Measurements from ENCODE around the gene UST. TPM values are rescaled to one million over a fixed set of nuclear protein-coding genes. Genes with fewer than 3 reads are reported as not detected.

The UST gene
- total RNA-seq, 1 donor = 1.6 TPM

DNA sequence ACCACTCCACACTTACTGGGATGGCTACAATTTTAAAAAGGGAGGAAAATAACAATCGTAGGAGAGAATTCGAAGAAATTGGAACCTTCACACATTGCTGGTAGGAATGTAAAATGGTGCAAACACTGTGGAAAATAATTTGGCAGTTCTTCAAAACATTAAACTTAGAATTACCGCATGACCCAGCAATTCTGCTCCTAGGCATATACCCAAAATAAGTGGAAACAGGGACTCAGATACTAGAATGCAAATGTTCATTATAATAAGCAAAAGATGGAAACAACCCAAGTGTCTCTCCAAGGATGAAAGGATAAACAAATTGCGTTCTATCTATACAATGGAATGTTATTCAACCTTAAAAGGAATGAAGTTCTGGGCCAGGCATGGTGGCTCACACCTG is 325.2 kb downstream of the UST start:
- no peak for DNase-seq (ENCODE audit: low read depth in 2 of 3, low spot score in 2 of 3)

GRCh38 chr6:149074832-149075258 is 328.0 kb downstream of the UST start:
- DNase-seq (ENCODE audit: low read depth in 2 of 3, low spot score in 2 of 3) = no peak

- DNase-seq (ENCODE audit: low read depth in 2 of 3, low spot score in 2 of 3) = peak in 1 of 3 donors; percentile 61
These were observed 329.0 kb downstream of the UST start for GRCh38 chr6:149075616-149076354.

DNA sequence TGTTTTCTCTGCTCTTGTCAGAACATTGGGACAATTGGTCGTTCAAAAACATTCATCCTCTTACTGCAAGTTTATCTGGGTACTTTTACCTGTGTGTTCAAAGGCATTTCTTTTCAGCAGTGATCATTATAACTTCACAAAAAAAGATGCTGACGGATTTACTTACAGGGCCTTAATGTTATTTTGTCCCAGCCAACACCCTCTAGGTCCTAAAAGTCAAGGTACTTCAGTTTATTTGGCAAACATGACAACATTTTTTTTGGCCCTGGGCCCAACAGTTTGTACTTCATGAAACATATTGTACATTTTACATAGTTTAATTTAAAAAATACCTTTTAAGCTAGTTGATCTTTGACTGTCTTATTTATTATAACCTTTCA is 329.5 kb downstream of the UST start:
- DNase-seq (ENCODE audit: low read depth in 2 of 3, low spot score in 2 of 3) = no peak

- no peak for DNase-seq (ENCODE audit: low read depth in 2 of 3, low spot score in 2 of 3)
These were observed 330.4 kb downstream of the UST start for GRCh38 chr6:149077208-149077607.

DNA sequence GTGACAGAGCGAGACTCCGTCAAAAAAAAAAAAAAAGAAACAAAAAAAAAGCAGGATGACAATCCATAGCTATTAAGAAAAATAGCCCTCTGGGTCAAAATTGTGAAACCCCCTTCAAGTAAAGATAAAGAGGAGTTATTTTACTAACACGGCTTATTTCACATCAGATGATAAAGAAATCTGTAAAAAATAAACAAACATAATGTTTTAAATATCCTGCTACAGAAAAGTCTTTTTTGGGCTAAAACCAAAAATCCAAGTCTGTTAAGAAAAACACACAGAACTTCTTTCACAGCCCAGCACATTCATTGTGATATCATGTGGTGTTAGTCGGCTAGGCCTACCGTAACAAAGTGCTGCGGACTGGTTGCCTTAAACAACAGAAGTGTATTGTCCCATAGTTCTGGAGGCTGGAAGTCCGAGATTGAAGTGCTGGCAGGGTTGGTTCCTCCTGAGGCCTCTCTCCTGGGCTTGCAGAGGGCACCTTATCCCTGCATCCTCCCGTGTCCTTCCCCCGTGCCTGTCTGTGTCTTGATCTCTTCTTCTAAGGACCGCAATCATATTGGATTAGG is 331.5 kb downstream of the UST start:
- DNase-seq (ENCODE audit: low read depth in 2 of 3, low spot score in 2 of 3) = no peak

- no peak for DNase-seq (ENCODE audit: low read depth in 2 of 3, low spot score in 2 of 3)
These were observed 332.6 kb downstream of the UST start for GRCh38 chr6:149079456-149079855.

GRCh38 chr6:149079911-149080491 is 333.2 kb downstream of the UST start:
- DNase-seq (ENCODE audit: low read depth in 2 of 3, low spot score in 2 of 3) = no peak

- DNase-seq (ENCODE audit: low read depth in 2 of 3, low spot score in 2 of 3) = no peak
These were observed 333.7 kb downstream of the UST start for GRCh38 chr6:149080511-149080910.

- no peak for DNase-seq (ENCODE audit: low read depth in 2 of 3, low spot score in 2 of 3)
These were observed 334.5 kb downstream of the UST start for GRCh38 chr6:149081281-149081680.

DNA sequence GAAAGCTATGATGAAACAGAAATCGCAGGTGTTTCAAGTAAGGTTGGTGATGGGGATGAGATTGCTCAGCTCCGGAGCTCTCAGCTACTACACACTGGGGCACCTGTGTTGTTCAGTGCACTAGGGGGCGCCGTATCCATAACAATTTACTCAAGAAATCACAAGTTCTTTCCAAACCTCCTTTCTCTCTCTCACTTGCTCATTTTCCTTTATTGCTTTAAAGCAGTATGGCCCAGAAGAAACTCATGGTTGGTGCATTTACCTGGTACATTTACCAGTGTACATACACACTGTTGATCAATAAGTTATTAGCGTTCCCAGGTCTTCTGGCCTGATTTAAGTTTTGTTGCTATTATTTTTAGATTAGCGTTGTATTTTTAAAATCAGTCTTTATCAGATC is 335.5 kb downstream of the UST start:
- peak; percentile 63 to 82 (median 77) for DNase-seq (ENCODE audit: low read depth in 2 of 3, low spot score in 2 of 3)

DNA sequence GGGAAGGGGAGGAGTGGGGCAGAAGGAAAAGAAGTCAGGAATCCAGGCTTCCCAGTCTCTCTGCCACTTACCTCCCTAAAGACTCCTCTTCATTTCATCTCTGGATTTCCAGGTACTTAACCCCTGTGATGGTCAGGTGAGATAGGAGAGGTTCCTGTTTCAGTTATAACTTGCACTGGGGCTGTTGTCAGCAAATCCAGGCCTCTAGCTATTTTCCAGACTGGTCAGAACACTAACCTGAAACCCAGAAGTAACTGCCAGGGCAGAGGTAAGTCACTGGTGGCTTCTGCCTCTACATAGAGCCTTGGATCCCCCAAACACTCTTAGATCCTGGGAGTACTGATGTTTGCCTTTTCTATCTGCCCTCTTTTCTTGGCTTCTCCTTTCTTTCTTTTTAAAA is 337.2 kb downstream of the UST start:
- DNase-seq (ENCODE audit: low read depth in 2 of 3, low spot score in 2 of 3) = no peak

GRCh38 chr6:149084808-149085556 is 338.2 kb downstream of the UST start:
- DNase-seq (ENCODE audit: low read depth in 2 of 3, low spot score in 2 of 3) = no peak

GRCh38 chr6:149085557-149085938 is 338.7 kb downstream of the UST start:
- DNase-seq (ENCODE audit: low read depth in 2 of 3, low spot score in 2 of 3) = no peak

GRCh38 chr6:149086363-149086762 is 339.5 kb downstream of the UST start:
- DNase-seq (ENCODE audit: low read depth in 2 of 3, low spot score in 2 of 3) = no peak

GRCh38 chr6:149087898-149088297 is 341.1 kb downstream of the UST start:
- DNase-seq (ENCODE audit: low read depth in 2 of 3, low spot score in 2 of 3) = no peak

GRCh38 chr6:149088361-149088760 is 341.5 kb downstream of the UST start:
- no peak for DNase-seq (ENCODE audit: low read depth in 2 of 3, low spot score in 2 of 3)

GRCh38 chr6:149089510-149089909 is 342.7 kb downstream of the UST start:
- DNase-seq (ENCODE audit: low read depth in 2 of 3, low spot score in 2 of 3) = peak in 2 of 3 donors; percentile 29 to 60

- DNase-seq (ENCODE audit: low read depth in 2 of 3, low spot score in 2 of 3) = no peak
These were observed 344.1 kb downstream of the UST start for GRCh38 chr6:149090937-149091336.

DNA sequence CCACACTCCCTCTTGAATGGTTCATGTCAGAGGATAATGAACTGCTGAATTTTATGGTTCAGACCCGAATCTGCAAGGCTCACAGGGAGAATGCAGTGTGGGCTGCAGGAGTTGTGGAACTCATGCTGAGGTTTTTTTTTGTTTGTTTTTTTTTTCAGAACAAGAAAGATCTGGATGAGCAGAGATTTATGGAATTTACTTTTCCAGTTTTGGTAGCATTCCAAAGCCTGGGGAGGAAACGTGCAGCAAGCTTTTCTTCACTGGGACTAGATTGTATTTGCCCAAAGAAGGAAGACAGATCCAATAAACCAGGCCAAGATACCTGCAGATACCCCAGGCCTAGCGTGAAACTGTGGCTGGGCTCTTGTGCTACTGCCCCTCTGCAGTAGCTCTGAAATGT is 346.8 kb downstream of the UST start:
- no peak for DNase-seq (ENCODE audit: low read depth in 2 of 3, low spot score in 2 of 3)

- DNase-seq (ENCODE audit: low read depth in 2 of 3, low spot score in 2 of 3) = no peak
These were observed 347.3 kb downstream of the UST start for GRCh38 chr6:149094156-149094555.

DNA sequence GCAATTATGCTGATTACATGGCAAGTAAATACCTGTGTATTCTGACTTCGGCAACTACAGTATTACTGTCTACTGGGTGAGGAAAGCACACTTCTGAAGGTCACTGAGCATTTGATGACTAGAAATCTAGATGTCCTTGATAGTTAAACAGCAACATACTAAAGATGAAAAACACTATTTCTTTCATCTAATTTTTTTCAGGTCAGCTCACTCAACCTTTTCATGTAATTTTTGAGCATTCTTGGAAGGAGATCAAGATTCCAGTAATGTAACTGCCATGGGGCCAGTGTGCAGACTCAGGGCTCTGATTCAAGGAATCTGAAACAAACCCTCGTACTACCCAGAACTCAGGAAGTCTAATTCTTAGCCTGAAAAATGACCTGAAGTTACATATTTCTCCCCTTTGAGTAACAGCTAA is 348.1 kb downstream of the UST start:
- no peak for DNase-seq (ENCODE audit: low read depth in 2 of 3, low spot score in 2 of 3)
